ENCODE measurements around the gene HOXA9.

The HOXA9 gene

GRCh38 chr7:27122077-27122910 lies 43.0 kb downstream of the HOXA9 start:
- Histone ChIP-seq H3K36me3 (ENCODE audit: control insufficient read depth, insufficient read depth, low read length) (no peaks in the 10 kb centered on the region), H3K27me3 (replicated peaks; ENCODE audit: control insufficient read depth, insufficient read depth, low read length) (no peaks in the 10 kb centered on the region), H3K4me3 (replicated peaks; ENCODE audit: low read depth, low read length) (no peak overlapping the region)
- no peak for DNase-seq (ENCODE audit: extremely low read depth, insufficient read length)
- no peak for TF ChIP-seq CTCF (IDR thresholded peaks at IDR 0.05; ENCODE audit: insufficient read depth, low read length, poor library complexity, severe bottlenecking)

- no peak for TF ChIP-seq CTCF (IDR thresholded peaks at IDR 0.05; ENCODE audit: insufficient read depth, low read length, poor library complexity, severe bottlenecking)
- no peak for DNase-seq (ENCODE audit: extremely low read depth, insufficient read length)
- no peak overlapping the region for H3K4me3 ChIP-seq (replicated peaks; ENCODE audit: low read depth, low read length)
- no peaks in the 10 kb centered on the region for H3K36me3 ChIP-seq (ENCODE audit: control insufficient read depth, insufficient read depth, low read length)
- no peaks in the 10 kb centered on the region for H3K27me3 ChIP-seq (replicated peaks; ENCODE audit: control insufficient read depth, insufficient read depth, low read length)
Observed at GRCh38 chr7:27121684-27122076, 43.7 kb downstream of the HOXA9 start.

- no peaks in the 10 kb centered on the region for H3K27me3 ChIP-seq (replicated peaks; ENCODE audit: control insufficient read depth, insufficient read depth, low read length)
- H3K4me3 ChIP-seq (replicated peaks; ENCODE audit: low read depth, low read length), result no peak overlapping the region
- no peaks in the 10 kb centered on the region for H3K36me3 ChIP-seq (ENCODE audit: control insufficient read depth, insufficient read depth, low read length)
- TF ChIP-seq CTCF (IDR thresholded peaks at IDR 0.05; ENCODE audit: insufficient read depth, low read length, poor library complexity, severe bottlenecking), result no peak
- no peak for DNase-seq (ENCODE audit: extremely low read depth, insufficient read length)
Observed at GRCh38 chr7:27119412-27119911, 45.9 kb downstream of the HOXA9 start.

GRCh38 chr7:27118580-27118979 lies 46.8 kb downstream of the HOXA9 start:
- no peaks in the 10 kb centered on the region for H3K36me3 ChIP-seq (ENCODE audit: control insufficient read depth, insufficient read depth, low read length)
- DNase-seq (ENCODE audit: extremely low read depth, insufficient read length), result no peak
- no peak overlapping the region for H3K4me3 ChIP-seq (replicated peaks; ENCODE audit: low read depth, low read length)
- TF ChIP-seq CTCF (IDR thresholded peaks at IDR 0.05; ENCODE audit: insufficient read depth, low read length, poor library complexity, severe bottlenecking), result no peak
- H3K27me3 ChIP-seq (replicated peaks; ENCODE audit: control insufficient read depth, insufficient read depth, low read length), result no peaks in the 10 kb centered on the region

- TF ChIP-seq CTCF (IDR thresholded peaks at IDR 0.05; ENCODE audit: insufficient read depth, low read length, poor library complexity, severe bottlenecking), result no peak
- no peaks in the 10 kb centered on the region; the same call in 1 of the 2 replicates for H3K27me3 ChIP-seq (replicated peaks; ENCODE audit: control insufficient read depth, insufficient read depth, low read length)
Observed at GRCh38 chr7:27117887-27118491, 47.3 kb downstream of the HOXA9 start.

More at GRCh38 chr7:27117887-27118491, 47.3 kb downstream of the HOXA9 start:
- Histone ChIP-seq H3K36me3 (ENCODE audit: control insufficient read depth, insufficient read depth, low read length) (no peaks in the 10 kb centered on the region), H3K4me3 (replicated peaks; ENCODE audit: low read depth, low read length) (no peak overlapping the region)
- no peak for DNase-seq (ENCODE audit: extremely low read depth, insufficient read length)

Data from GM06990 (cell line).